GM12891 (cell line): Measurements from ENCODE around the gene SERTM2.

Experiments used
- POLR2A ChIP-seq: IDR thresholded peaks from 2 replicates; pipeline ENCODE4 v1.6.1; 2011; ENCODE audit warnings: low read depth, low read length, control low read depth
- POLR2AphosphoS5 ChIP-seq: IDR thresholded peaks from 2 replicates; pipeline ENCODE4 v1.6.1; 2011; ENCODE audit warnings: low read depth, low read length, control low read depth
- POU2F2 ChIP-seq: IDR thresholded peaks from 2 replicates; pipeline ENCODE4 v1.6.1; 2011; ENCODE audit warnings: low read depth, mild to moderate bottlenecking, control low read depth, low read length, moderate library complexity
- TAF1 ChIP-seq: IDR thresholded peaks from 2 replicates; pipeline ENCODE4 v1.6.1; 2011; ENCODE audit warnings: low read depth, low read length, control low read depth

DNA sequence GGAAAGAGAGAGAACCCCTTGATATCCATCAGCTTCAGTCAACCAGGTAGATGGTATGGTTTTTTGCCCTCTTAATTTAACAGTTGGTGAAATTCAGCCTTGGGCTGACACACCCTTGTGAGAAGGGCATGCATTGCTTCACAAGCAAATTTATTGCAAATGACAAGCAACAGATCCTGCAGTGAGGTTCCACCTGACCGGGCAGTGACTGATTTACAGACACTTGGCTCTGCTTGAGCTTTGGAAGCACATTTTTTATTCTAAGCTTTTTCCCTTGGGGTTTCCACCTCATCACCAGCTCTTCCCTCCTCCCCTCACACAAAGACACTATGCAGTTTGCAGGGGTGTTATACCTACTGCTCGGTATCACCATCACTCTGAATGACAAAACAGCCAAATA, 28.3 kb upstream of the SERTM2 start:
- no peak for TF ChIP-seq POLR2AphosphoS5
- TF ChIP-seq POLR2A = no peak
- TF ChIP-seq TAF1 = no peak
- TF ChIP-seq POU2F2 = no peak
